ENCODE measurements around the gene ADAM10. TPM values are rescaled to one million over a fixed set of nuclear protein-coding genes. Genes with fewer than 3 reads are reported as not detected.

Gene ADAM10
- total RNA-seq, 1 donor = 98.9 TPM

DNA sequence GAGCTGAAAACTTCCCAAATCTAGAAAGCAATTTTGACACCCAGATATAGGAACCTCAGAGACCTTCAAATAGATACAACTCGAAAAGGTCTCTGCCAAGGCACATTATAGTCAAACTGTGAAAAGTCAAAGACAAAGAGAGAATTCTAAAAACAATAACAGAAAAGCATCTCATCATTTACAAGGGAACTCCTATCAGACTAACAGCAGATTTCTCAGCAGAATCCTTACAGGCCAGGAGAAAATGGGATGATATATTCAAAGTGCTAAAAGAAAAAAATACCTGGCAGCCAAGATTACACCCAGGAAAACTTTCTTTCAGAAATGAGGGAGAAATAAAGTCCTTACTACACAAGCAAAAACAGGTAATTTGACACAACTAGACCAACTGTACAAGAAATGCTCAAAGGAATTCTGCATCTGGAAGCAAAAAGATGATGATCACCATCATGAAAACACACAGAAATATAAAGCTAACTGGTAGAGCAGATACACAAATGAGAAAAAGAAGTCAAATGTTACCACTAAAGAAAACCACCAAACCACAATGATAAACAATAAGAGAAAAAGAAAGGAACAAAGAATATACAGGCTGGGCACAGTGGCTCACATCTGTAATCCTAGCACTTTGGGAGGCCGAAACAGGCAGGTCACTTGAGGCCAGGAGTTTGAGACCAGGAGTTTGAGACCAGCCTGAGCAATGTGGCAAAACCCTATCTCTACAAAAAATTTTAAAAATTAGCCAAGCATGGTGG lies 50.4 kb downstream of the ADAM10 start:
- H3K4me3 ChIP-seq (ENCODE audit: low read depth, low read length) = no peak overlapping the region
- TF ChIP-seq, protein P1, sequence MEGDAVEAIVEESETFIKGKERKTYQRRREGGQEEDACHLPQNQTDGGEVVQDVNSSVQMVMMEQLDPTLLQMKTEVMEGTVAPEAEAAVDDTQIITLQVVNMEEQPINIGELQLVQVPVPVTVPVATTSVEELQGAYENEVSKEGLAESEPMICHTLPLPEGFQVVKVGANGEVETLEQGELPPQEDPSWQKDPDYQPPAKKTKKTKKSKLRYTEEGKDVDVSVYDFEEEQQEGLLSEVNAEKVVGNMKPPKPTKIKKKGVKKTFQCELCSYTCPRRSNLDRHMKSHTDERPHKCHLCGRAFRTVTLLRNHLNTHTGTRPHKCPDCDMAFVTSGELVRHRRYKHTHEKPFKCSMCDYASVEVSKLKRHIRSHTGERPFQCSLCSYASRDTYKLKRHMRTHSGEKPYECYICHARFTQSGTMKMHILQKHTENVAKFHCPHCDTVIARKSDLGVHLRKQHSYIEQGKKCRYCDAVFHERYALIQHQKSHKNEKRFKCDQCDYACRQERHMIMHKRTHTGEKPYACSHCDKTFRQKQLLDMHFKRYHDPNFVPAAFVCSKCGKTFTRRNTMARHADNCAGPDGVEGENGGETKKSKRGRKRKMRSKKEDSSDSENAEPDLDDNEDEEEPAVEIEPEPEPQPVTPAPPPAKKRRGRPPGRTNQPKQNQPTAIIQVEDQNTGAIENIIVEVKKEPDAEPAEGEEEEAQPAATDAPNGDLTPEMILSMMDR (IDR thresholded peaks at IDR 0.05; ENCODE audit: insufficient read depth, low read length) = no peak
- DNase-seq (ENCODE audit: low read depth) = no peak

DNA sequence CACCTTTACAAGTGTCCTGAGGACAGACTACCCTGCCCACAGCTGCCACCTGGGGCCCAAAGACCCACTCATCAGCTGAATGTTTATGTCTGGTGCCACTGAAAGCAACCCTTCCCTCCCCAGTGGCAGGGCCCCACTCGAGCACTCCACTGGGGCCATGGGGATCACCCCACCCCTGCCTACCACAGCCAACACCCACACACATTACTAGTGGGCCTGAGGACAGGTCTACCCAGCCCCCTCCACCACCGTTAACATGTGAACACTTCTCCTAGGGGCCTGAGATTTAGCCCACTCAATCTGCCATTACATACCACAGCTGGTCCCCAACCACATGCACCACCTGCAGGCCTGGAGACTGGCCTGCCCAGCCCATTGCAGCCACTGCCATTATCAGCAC lies 52.3 kb downstream of the ADAM10 start:
- H3K4me3 ChIP-seq (ENCODE audit: low read depth, low read length) = no peak overlapping the region
- TF ChIP-seq, protein P1 (IDR thresholded peaks at IDR 0.05; ENCODE audit: insufficient read depth, low read length) = no peak
- no peak for DNase-seq (ENCODE audit: low read depth)

DNA sequence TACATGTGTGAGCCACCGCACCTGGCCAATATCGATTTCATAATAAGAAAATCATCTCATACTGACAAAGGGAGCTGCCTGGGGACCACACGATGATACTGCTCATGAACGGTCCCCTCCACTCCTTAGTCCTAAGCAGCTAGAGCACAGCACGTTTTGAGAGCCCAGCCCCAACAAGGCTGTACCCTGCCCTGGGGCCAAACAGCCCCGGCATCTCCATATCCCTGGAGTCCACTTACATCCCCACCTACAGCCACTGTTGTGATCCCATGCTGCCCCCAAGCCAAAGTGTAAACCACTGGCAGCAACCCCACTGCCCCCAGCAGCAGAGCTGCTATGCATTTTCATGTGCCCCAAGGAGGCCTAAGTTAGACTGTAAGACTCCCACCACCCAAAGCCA lies 52.8 kb downstream of the ADAM10 start:
- TF ChIP-seq, protein P1 (IDR thresholded peaks at IDR 0.05; ENCODE audit: insufficient read depth, low read length) = no peak
- H3K4me3 ChIP-seq (ENCODE audit: low read depth, low read length) = no peak overlapping the region
- DNase-seq (ENCODE audit: low read depth) = no peak

DNA sequence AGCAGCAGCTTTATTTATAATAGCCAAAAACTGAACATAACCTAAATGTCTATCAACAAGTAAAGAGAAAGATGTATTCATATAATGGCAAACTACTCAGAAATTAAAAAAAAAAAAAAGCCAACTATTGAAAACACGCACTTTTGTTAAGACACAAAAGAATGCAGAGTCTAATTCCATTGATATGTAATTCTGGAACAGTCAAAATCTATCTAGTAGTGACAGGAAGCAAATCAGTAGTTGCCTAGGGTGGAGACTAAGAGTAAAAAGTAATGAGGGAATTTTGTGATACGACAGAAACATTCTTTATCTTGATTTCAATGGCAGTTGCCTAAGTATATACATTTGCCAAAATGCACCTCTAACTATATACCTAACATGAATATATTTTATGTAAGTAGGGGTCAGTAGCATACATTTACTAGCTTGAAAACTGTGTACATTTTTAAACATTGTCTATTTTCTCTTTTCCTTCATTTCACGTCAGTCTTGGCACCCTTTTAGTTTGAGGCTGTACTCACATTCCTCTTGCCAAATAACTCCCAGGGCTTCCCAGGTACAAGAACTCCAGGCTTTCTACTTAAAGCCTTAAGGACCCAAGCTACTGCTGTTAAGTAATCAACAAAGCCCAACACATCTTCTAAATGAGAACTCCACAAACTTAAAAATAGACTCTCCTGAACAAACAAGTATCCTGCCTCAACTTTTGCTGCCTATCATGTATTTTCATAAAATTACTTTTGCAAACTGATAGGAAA lies 54.7 kb downstream of the ADAM10 start:
- H3K4me3 ChIP-seq (ENCODE audit: low read depth, low read length) = no peak overlapping the region
- DNase-seq (ENCODE audit: low read depth) = peak; percentile 28
- TF ChIP-seq, protein P1 (IDR thresholded peaks at IDR 0.05; ENCODE audit: insufficient read depth, low read length) = no peak

DNA sequence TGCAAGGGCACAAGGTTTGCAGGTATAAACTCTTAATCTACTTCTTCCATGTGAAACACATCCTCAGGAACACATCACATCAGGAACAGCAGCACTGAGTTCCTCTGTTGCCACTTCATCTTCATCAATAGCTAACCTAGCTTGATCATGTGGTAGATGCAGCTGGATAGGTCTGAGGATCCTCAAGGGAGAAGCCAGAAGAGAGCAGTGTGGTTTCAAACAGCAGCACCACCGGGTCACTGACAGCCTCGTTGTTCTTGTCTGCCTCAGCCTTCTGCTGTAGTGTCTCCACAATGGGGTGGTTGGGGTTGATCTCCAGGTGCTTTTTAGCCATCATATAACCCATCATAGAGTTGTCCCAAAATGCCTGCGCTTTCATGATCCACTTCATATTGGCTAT lies 58.8 kb downstream of the ADAM10 start:
- no peak overlapping the region for H3K4me3 ChIP-seq (ENCODE audit: low read depth, low read length)
- no peak for DNase-seq (ENCODE audit: low read depth)
- TF ChIP-seq, protein P1 (IDR thresholded peaks at IDR 0.05; ENCODE audit: insufficient read depth, low read length) = no peak

DNA sequence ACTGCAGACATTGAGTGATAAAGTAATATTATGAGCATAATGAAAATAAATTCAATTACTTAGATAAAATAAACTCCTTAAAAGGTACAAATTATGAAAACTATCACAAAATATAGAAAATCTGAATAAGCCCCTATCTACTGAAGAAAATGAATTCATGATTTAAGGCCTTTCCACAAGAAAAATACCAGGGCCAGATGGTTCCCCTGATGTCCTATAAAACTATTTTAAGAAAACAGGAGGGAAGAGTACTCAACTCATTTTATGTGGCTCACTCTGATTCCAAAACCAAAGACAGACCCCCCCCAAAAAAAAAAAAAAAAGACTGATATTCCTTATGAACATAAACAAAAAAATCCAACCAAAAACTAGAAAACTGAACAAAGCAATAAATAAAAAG lies 59.9 kb downstream of the ADAM10 start:
- TF ChIP-seq, protein P1 (IDR thresholded peaks at IDR 0.05; ENCODE audit: insufficient read depth, low read length) = no peak
- H3K4me3 ChIP-seq (ENCODE audit: low read depth, low read length) = no peak overlapping the region
- no peak for DNase-seq (ENCODE audit: low read depth)
